Keratinocyte (primary cell): ENCODE data around the gene ERC2. TPM values are rescaled to one million over a fixed set of nuclear protein-coding genes. Genes with fewer than 3 reads are reported as not detected.

Experiments
- DNase-seq: peaks from one replicate; pipeline ENCODE4 v3.0.0-alpha.2; 2011; ENCODE audit warnings: low read depth, missing footprints, low spot score
- FAIRE-seq: peaks from 2 replicates; lab custom pipeline; 2011; peaks lifted over from hg19 to GRCh38; lab: Jason Lieb, UNC
- H2AFZ ChIP-seq: 2 replicates; pipeline ENCODE4 v1.6.0; 2012; ENCODE audit warnings: low read length, control low read depth, inconsistent platforms; ENCODE audit not compliant: control insufficient read depth
- H3K27ac ChIP-seq: 2 replicates; pipeline ENCODE4 v1.5.1; 2011; ENCODE audit warnings: low read length; ENCODE audit not compliant: control insufficient read depth, insufficient read depth
- H3K27me3 ChIP-seq: 3 replicates; pipeline ENCODE4 v1.6.0; 2011; ENCODE audit warnings: low read length; ENCODE audit not compliant: control insufficient read depth, insufficient read depth; ENCODE audit errors: extremely low read depth
- H3K36me3 ChIP-seq, 2 experiments: 2 replicates in 1 of 2; 3 replicates in 1 of 2; pipeline ENCODE4 v1.5.1; 2011; ENCODE audit warnings: low read length in 2 of 2, mild to moderate bottlenecking in 1 of 2; ENCODE audit not compliant: control insufficient read depth in 2 of 2, insufficient read depth in 2 of 2; ENCODE audit errors: extremely low read depth in 1 of 2
- H3K4me1 ChIP-seq: 3 replicates; pipeline ENCODE4 v1.5.1; 2011; ENCODE audit warnings: low read length; ENCODE audit not compliant: control insufficient read depth, insufficient read depth; ENCODE audit errors: extremely low read depth
- H3K4me2 ChIP-seq: 3 replicates; pipeline ENCODE4 v1.6.0; 2011; ENCODE audit warnings: low read depth, low read length; ENCODE audit not compliant: control insufficient read depth, insufficient read depth; ENCODE audit errors: extremely low read depth
- H3K4me3 ChIP-seq, 3 experiments: fragments of 200-600 bp in 1 of 3; sonication (generic) in 1 of 3; 2 replicates in 2 of 3; 3 replicates in 1 of 3; pipeline ENCODE4 v1.5.1; 2011 to 2016; ENCODE audit warnings: low read length in 3 of 3, mild to moderate bottlenecking in 3 of 3, control low read depth in 2 of 3, inconsistent platforms in 1 of 3, low read depth in 1 of 3, mixed read lengths in 1 of 3, mixed run types in 1 of 3, moderate library complexity in 1 of 3; ENCODE audit not compliant: control insufficient read depth in 2 of 3, insufficient read depth in 2 of 3; ENCODE audit errors: extremely low read depth in 1 of 3
- H3K79me2 ChIP-seq: 2 replicates; pipeline ENCODE4 v1.6.0; 2012; ENCODE audit warnings: low read length; ENCODE audit not compliant: control insufficient read depth, insufficient read depth
- H3K9ac ChIP-seq: 3 replicates; pipeline ENCODE4 v1.6.0; 2011; ENCODE audit warnings: low read length; ENCODE audit not compliant: control insufficient read depth, insufficient read depth; ENCODE audit errors: extremely low read depth
- H3K9me1 ChIP-seq: 3 replicates; pipeline ENCODE4 v1.6.0; 2011; ENCODE audit warnings: low read length; ENCODE audit not compliant: control insufficient read depth, insufficient read depth; ENCODE audit errors: extremely low read depth
- H3K9me3 ChIP-seq: 2 replicates; pipeline ENCODE4 v1.5.1; 2012; ENCODE audit warnings: low read depth, low read length; ENCODE audit not compliant: control insufficient read depth
- H4K20me1 ChIP-seq: 3 replicates; pipeline ENCODE4 v1.6.0; 2011; ENCODE audit warnings: low read length; ENCODE audit not compliant: control insufficient read depth, insufficient read depth; ENCODE audit errors: extremely low read depth
- CTCF ChIP-seq, 3 experiments: IDR thresholded peaks in 1 of 3; conservative IDR thresholded peaks in 1 of 3; optimal IDR thresholded peaks in 1 of 3; 2 replicates in 2 of 3; 3 replicates in 1 of 3; pipeline versions ENCODE3 to v1.5.1; 2011; ENCODE audit warnings: low read length in 3 of 3, mild to moderate bottlenecking in 3 of 3, moderate library complexity in 2 of 3, control low read depth in 1 of 3, inconsistent platforms in 1 of 3; ENCODE audit not compliant: insufficient read depth in 2 of 3; ENCODE audit errors: extremely low read depth in 1 of 3
- EZH2 ChIP-seq: IDR thresholded peaks from one replicate; pipeline ENCODE4 v1.6.1; 2012; ENCODE audit warnings: inconsistent platforms, mild to moderate bottlenecking, low read length, moderate library complexity
- dilution Hi-C: fragments of 300-500 bp; cut with MboI; formaldehyde crosslinking; loops from one replicate; pipeline ENCODE4 v1.7.0; 2020; ENCODE audit warnings: low sequenced_read_pairs; ENCODE audit not compliant: extremely low pct_ligation_motif_present
- polyA plus RNA-seq, 5 experiments: library from polyadenylated mRNA; depleted of rRNA in 3 of 5; stranded (reverse) in 3 of 5; stranded (forward) in 1 of 5; unstranded in 1 of 5; fragments of >200 nt; gene quantifications; 1 replicate in 1 of 5; 2 replicates in 3 of 5; 3 replicates in 1 of 5; pipeline versions ENCODE4 v1.2.1 to v1.2.3, GENCODE V29; 2011 to 2012; ENCODE audit warnings: missing spikeins in 2 of 5, low read depth in 1 of 5, low replicate concordance in 1 of 5

ERC2 gene
- polyA plus RNA-seq, 1 donor (not counting 4 experiments of a cell fraction or from before 2014, with no cell fraction given), result 0.08 TPM

GRCh38 chr3:55858727-55859126 is 609.5 kb downstream of the ERC2 start:
- DNase-seq (no peak), FAIRE-seq (no peak)
- no peak overlapping the region for H3K4me3 ChIP-seq
- H3K9ac ChIP-seq, result no peak overlapping the region
- H3K9me3 ChIP-seq, result no peaks in the 10 kb centered on the region
- TF ChIP-seq CTCF (optimal IDR thresholded peaks at IDR 0.05 in 1 of 3, IDR thresholded peaks at IDR 0.05 in 1 of 3, conservative IDR thresholded peaks at IDR 0.05 in 1 of 3; ENCODE audit: extremely low read depth in 1 of 3, insufficient read depth in 2 of 3, low read length in 3 of 3), result no peak
- no peak for TF ChIP-seq EZH2
- H3K4me1 ChIP-seq, result no peaks in the 10 kb centered on the region
- dilution Hi-C loops, result no loop called here
- no peak overlapping the region for H3K27ac ChIP-seq
- no peak overlapping the region for H2AFZ ChIP-seq
- H3K27me3 ChIP-seq, result no peaks in the 10 kb centered on the region
- no peaks in the 10 kb centered on the region for H3K9me1 ChIP-seq
- H4K20me1 ChIP-seq, result no peaks in the 10 kb centered on the region
- H3K4me2 ChIP-seq, result no peak overlapping the region
- H3K79me2 ChIP-seq, result no peaks in the 10 kb centered on the region
- H3K36me3 ChIP-seq, result no peaks in the 10 kb centered on the region

GRCh38 chr3:55858302-55858701 is 610.0 kb downstream of the ERC2 start:
- dilution Hi-C loops, result no loop called here

More at GRCh38 chr3:55858302-55858701, 610.0 kb downstream of the ERC2 start:
- no peaks in the 10 kb centered on the region for H3K9me3 ChIP-seq
- DNase-seq (no peak), FAIRE-seq (no peak)
- no peak overlapping the region for H3K4me2 ChIP-seq
- no peaks in the 10 kb centered on the region for H3K4me1 ChIP-seq
- no peaks in the 10 kb centered on the region for H3K9me1 ChIP-seq
- no peak overlapping the region for H2AFZ ChIP-seq
- H3K27ac ChIP-seq, result no peak overlapping the region
- no peaks in the 10 kb centered on the region for H4K20me1 ChIP-seq
- H3K79me2 ChIP-seq, result no peaks in the 10 kb centered on the region
- no peaks in the 10 kb centered on the region for H3K27me3 ChIP-seq
- no peak overlapping the region for H3K4me3 ChIP-seq
- H3K36me3 ChIP-seq, result no peaks in the 10 kb centered on the region
- H3K9ac ChIP-seq, result no peak overlapping the region
- no peak for TF ChIP-seq EZH2
- TF ChIP-seq CTCF (optimal IDR thresholded peaks at IDR 0.05 in 1 of 3, IDR thresholded peaks at IDR 0.05 in 1 of 3, conservative IDR thresholded peaks at IDR 0.05 in 1 of 3; ENCODE audit: extremely low read depth in 1 of 3, insufficient read depth in 2 of 3, low read length in 3 of 3), result no peak
